HUDEP-2 (cell line): ENCODE measurements around the gene IKBIP.
"Not testable (repeated sequence)": the region's sequence is repeated elsewhere in the genome, so short reads cannot be mapped to it uniquely, and the experiment has no call there.

Experiments used
- DNase-seq, 76 experiments: peaks; one replicate each; lab custom pipeline; 2025; ENCODE audit not compliant: unreplicated experiment in 76 of 76; lab: John Stamatoyannopoulos, UW

Gene IKBIP

DNA sequence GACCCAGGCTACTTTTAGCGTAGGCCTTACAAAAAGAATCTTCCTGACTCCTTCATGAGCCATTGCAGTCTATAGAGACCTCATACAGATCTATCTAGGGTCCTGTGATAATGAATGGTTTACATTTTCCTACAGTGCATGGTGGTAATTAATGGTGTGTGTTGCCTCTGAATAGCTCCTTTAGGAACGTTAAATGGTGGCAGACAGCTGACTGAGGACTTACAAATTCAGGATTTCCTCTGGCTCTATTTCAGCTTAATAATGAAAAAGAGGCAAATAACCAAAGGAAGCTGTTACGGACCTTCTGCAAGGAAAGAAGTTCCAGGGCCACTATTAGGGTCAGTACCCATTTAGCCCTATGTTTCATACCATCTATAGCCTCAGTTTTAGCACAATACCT, 5.1 kb downstream of the IKBIP start:
- no peak for DNase-seq

DNA sequence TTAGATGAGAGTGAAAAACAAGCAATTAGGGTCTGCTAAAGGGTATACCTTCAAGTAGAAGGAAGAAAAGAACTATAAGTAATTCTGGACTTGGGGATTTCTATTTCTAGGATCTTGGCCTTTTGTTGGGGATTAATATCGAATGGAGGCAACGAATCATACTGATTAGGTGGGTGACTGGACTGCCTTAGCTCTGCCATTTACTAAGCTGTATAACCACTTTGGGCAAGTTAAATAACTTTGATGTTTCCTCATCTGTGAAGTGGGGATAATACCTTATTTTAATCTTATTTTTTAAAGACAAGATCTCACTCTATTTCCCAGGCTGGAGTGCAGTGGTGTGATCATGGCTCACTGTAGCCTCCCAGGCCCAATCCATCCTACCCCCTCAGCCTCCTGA, 6.6 kb downstream of the IKBIP start:
- DNase-seq: no peak

DNA sequence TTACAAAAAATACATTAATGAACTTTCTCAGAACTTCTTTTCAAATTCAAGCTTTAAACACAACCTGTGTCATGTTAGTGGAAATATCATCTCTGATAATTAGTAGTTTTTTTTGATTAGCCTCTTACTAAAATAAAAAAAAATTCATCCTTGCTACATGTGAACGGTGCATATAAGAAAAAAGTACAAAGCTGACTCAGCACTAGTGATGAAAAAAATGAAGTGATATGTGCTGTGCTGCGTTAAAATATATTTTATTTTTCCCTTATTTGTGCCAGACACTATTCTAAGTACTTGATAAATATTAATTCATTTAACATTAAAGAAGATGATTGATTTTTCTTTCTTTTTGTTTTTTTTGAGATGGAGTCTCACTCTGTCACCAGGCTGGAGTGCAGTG, 7.5 kb downstream of the IKBIP start:
- no peak for DNase-seq

DNA sequence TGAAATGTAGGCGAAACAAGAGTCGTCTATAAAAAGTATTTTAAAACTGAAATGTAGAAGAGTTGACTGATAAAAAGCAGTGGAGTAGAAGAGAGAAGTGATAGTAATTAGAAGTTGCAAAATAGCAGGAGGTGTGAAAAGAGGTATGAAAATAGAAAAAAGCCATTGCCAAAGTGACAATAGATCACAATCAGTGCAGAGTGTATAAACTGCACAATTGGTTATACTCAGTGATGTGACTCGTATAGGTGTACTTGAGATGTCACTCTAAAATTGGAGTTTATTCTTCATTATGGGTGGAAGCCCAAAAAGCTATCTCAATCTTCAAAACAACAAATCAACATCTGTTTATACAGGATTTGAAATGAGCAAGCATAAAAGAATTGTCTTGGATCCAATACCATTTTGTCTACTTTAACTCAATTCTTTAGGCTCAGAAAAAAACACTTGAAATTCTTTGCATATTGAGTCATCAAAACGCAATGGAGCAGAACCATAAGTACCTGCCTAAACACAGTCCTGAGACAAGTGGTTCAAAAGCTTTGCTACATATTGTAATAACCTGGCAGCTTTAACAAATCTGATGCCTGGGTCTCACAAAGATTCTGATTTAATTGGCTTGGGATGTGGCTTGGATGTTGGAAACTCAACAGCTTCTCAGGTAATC, 8.8 kb downstream of the IKBIP start:
- no peak for DNase-seq

DNA sequence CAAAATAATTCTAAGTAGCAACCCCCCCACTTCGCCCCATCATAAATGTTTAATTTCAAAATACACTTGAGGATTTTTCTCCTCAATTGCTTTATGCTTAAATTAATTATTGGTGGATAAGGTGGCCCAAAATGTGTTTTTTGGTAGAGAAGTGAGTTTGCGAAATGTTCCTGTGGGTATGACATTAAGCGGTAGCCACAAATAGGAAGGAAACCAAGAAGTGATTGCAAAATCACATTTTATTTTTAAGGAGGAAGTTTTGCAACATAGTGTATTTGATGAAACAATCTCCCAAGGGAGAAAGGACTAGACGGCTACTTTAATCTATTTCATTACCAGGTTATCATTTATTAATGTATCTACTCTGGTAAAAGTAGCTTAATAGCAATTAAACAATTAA, 25.6 kb downstream of the IKBIP start:
- DNase-seq: no peak

DNA sequence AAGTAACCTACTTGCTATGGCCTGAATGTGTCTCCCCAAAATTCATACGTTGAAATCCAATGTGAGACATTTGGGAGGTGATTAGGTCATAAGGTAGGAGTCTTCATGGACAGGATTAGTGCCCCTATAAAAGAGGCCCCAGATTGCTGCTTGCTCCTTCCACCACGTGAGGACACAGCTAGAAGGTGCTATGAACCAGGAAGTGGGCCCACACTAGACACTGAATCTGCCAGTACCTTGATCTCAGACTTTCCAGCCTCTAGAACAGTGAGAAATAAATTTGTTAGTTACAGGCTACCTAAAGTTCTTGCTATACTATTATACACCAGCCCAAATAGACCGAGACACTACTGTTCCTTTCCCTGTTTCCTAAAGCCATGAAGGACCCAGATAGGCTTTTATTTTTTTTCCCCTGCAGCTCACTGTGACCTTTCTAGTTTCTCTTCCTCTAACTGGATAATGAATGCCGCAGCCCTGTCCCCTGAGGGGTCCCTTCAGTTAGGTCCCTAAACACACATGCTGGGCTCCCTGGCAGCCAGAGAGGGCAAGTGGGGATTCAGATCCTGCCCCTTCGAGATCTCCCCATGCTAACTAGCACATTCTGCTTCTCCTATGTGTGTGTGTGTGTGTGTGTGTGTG, 31.8 kb downstream of the IKBIP start:
- DNase-seq: no peak

DNA sequence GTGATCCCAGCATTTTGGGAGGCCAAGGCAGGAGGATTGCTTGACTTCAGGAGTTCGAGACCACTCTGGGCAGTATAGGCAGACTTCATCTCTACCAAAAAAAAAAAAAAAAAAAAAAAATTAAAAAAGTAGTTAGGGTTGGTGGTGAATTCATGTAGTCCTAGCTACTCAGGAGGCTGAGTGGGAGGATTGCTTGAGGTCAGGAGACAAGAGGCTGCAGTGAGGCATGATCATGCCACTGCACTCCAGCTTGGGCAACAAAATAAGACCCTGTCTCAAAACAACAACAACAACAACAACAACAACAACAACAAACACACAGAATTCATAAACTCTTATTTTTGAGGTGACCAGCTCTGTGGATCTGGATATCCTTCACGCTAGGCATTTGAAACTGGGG, 34.0 kb downstream of the IKBIP start:
- DNase-seq: no peak

DNA sequence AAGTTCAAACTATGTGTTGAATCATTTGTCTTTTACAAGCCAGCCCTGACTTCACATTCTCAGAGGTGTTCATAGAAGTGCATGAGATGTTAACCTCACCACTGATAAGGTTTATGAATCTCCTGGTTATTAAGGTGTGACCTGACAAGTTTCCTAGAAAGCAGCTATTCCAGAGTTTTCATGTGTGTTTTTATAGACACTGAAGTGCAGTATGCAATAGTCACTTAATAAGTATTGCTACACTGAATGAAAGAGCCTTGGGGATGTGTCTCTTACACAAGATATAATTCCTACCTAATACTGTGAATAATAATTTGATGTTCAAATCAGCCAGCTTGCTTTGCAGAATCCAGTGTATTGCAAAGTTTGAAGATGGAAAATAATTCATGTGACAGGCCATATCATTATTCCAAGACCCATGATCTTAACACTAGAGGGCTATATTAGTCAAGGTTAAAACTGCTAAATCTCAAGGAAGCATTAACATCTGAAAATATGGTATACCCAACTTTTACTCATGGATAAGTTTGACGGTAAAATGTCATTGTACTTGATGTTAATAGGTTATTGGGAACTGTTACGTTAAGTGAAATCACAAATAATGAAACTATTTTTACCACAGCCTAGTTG, 38.1 kb downstream of the IKBIP start:
- no peak for DNase-seq

DNA sequence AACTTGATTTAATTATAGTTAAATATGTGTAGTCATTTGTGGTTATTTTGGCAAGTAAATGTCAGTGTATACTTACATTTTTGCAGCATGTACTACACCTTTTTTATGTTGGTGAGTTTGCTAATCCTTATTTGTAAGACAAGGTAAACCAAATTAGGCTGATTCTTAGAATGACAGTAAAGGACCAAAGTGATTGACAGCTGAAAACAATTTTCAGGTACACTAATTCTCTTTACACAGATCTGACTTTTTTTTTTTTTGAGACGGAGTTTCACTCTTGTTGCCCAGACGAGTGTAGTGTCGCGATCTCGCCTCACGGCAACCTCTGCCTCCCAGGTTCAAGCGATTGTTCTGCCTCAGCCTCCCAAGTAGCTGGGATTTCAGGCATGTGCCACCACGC, 42.7 kb downstream of the IKBIP start:
- no peak for DNase-seq

DNA sequence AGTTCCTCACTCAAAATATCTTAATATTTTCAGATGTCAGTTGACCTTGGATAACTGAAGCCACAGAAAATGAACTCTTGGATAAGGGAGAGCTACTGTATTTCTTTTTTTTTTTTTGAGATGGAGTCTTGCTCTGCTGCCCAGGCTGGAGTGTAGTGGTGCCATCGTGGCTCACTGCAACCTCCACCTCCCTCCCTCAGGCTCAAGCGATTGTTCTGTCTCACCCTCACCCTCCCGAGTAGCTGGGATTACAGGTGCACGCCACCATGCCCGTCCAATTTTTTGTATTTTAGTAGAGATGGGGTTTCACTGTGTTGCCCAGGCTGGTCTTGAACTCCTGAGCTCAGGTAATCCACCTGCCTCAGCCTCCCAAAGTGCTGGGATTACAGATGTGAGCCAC, 47.3 kb downstream of the IKBIP start:
- not testable (repeated sequence) for DNase-seq

DNA sequence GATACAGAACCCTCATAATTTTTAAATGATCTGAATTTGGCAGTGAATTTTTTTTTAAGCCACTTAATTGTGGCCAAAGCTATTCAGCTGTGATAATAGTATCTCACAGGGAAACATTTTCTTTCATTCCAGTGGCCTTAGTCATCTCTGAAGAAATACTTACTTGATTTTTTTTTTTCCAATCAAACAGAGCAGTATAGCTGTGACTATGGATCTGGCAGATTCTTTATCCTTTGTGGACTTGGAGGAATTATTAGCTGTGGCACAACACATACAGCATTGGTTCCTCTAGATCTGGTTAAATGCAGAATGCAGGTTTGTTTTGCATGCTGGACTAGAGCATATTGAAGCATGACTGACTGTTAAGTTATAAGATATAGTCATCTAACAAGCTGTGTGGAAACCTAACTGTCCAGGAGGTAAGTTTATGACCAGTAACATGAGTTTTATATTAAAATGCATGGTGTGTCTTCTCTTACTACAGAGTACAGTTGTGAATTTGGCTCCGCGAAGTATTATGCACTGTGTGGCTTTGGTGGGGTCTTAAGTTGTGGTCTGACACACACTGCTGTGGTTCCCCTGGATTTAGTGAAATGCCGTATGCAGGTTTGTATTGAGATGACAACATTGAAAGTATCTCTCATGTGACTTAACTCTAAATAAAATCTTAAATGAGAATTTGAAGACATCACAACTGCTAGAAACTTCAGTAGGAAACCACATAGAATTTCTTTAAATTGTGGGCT, 49.2 kb downstream of the IKBIP start:
- DNase-seq: no peak

DNA sequence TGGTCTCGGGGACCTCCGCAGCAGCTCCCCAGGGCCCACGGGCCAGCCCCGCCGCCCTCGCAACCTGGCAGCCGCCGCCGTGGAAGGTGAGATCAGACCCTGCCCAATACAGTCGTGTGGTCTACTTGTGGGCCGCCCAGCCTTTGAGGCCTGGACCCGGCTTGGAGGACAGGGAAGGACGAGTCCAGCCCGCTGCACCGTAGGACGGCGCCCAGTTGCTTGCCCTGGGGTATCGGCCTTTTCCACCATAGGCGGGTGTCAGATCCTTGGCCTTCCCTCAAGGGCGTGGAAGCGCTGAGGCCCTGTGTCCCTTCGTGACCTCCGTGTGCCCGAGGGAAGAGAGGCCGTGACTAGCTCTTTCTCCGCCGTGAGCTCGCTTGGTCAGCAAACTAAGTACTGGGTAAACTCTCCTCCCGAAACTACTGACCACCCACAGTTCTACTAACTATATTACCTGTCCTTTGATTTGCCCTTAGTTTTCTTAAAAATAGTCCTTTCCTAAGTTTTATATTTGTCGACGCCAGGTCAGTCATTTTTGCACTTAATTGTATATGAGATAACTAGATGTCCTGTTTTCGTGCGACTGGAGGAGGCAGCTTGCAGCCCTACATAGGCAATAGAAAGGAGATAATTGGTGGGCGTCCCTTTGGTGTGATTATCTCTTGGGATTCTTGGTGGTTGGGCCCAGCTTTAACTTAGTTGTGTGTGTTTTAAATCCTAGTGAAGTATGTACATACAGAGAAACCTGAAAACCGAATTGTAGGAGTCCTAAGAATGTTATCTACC, 50.3 kb downstream of the IKBIP start:
- peak in 18 of 76 experiments; percentile 5 to 36 (median 21) for DNase-seq

DNA sequence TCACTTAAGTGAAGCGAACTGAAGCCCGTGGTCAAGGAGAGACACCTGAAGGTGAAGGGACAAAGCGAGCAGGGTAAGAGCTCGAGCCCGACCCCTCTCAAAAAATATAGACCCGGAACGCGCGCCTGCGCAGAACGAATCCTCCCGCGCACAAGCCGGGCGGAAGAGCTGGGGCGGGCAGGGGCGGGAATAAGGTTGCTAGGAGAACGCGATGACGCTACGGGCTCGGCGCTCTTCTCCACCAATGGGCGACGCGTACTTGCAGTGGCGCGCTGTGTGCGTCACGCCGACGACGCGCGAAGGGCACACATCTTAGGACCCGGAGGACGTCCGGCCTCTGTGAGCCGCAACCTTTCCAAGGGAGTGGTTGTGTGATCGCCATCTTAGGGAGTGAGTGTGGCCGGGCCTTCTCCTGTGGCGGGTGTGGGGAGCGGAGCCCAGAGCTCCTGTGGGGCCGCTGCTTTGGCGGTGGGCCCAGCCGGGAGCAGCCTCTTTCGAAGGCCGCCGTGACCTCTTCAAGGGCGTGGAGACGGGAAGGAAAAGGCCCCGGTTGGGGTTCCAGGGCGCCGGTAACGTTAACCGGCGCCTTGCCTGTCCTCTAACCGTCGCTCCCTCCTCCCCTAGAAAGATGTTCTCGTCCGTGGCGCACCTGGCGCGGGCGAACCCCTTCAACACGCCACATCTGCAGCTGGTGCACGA, 51.1 kb downstream of the IKBIP start, which contains the start of gene SLC25A3:
Gene SLC25A3 (plus strand): TSS at position 336 of the 699 bp plus-strand sequence. CDS start 293 bp downstream, at position 629.
- peak; percentile 39 to 96 (median 91) for DNase-seq

DNA sequence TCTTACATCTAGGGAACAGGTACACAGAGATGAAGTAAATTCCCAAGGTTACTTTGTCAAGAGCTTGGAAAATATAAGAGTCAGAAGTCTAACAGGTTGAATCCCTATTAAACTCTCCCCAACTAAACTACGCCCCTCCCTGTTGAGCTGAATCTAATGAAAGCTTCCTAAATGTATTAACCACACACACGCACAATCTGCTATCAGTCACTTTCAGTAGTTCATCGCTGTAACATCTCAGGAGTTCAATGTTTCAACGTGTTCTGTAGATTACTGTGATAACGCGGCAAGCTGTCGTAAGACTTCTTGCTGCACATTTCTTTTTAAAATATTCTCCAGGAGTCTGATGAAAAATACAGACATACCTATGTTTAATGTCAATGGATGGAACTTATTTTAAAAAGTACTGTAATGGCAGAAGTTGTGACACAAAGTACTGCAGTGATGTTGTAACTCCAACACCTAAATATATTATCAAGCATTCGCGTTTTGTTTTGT, 51.7 kb downstream of the IKBIP start:
- DNase-seq: peak in 11 of 76 experiments; percentile 11 to 59 (median 44)

DNA sequence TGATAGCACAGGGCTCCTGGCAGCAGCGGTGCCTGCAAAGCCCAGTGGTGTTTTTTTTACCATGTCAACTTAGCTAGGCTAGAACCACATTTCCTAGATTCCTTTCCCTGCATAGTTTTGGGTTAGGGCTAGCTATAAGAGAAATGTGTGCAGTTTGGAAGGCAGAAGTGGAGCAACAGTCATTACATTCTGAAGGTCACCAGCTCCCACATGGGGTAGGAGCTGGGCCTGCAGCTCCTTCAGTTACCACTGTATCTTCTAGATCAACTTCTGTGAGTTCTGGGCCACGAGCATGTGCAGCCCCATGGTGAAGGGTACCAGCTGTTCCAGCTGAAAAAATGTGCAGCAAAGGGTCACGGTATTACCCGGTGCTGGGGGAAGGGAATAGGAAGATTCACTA, 53.4 kb downstream of the IKBIP start:
- peak in 9 of 76 experiments; percentile 3 to 23 (median 16) for DNase-seq

DNA sequence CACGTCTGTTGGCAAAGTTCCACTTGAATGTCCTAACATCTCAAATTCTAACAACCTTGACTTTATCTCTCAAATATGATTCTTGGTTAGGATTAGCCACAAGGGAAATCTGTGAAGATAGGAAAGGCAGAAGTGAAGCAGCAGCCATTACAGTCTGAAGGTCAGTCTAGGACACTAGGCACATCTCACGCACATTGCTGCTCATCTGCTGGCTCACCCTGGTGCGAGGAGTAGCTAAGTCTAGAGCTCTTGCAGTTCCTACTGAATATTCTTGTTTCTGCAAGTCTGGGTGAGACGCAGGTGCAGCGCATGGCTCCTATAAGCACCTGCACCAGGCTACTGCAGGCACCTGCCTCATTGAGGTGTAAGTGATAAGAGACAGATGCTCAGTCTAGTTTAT, 57.5 kb downstream of the IKBIP start:
- DNase-seq: no peak

DNA sequence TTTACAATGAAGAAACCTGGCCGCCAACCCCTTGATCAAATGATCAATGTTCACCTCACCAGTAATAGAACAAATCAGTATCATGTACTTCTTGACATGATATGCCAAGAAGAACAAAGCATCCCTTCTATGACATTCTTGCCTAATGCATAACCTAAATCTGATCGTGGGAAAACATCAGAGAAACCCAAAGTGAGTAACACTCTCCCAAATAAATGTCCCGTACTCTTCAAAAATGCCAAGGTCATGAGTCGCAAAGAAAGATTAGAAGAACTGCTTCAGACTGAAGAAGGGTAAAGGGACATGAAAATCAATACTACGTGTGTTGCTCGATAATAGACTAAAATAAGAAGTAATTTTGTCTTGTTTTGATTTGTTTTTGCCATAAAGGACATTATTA, 62.5 kb downstream of the IKBIP start:
- DNase-seq: no peak

DNA sequence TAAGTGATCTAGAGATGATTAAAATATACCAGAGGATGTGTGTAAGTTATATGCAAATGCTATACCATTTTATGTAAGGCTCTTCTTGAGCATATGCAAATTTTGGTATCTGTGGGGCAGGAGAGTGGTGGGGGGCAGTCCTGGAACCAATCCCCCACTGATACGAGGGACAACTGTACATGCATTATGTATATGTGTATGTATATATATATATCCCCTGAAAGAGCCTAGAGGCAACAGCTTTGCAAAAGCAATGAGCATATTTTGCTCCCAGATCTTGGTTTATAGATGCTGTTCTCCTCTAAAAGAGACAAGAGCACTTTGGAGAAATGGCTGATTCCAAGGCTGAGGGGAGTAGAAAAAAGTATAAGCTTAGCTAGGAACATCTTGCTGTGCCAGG, 63.5 kb downstream of the IKBIP start:
- DNase-seq: no peak

DNA sequence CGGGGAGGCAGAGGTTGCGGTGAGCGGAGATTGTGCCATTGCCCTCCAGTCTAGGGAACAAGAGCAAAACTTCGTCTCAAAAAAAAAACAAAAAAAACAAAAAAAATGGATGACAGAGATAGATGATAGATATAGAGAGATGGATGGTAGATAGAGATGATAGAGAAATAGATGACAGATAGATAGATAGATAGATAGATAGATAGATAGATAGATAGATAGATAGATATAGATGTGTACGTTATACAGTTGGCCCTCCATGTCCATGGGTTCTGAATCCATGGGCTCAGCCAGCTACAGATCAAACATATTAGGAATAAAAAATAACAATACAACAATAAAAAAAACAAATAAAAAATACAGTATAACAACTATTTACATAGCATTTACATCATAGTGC, 63.9 kb downstream of the IKBIP start:
- no peak for DNase-seq

DNA sequence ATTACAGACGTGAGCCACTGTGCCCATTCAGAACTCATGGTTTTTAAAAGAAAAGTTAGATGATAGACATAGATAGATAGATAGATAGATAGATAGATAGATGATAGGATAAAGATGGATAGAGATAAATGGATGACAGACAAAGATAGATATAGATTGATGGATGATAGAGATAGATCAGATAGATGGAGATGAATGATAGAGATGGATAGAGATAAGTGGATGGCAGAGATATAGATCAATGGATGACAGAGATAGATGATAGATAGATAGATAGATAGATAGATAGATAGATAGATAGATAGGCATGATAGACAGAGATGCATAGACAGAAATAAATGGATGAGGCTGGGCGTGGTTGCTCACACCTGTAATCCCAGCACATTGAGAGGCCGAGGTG, 64.8 kb downstream of the IKBIP start:
- no peak for DNase-seq
